SK-N-SH (cell line): Measurements from ENCODE around the gene SEMA4B. TPM values are rescaled to one million over a fixed set of nuclear protein-coding genes. Genes with fewer than 3 reads are reported as not detected.

Source experiments
- CTCF ChIA-PET: fragments of 300-600, 350-600 bp; formaldehyde crosslinking; extraction: SDS; loops from one replicate; lab custom pipeline; 2021; lab: Yijun Ruan, JAX
- POLR2A ChIA-PET: fragments of 350-600 bp; sonication (Branson Sonifier 250); formaldehyde crosslinking; extraction: SDS; loops from one replicate; lab custom pipeline; 2020; ENCODE audit warnings: antibody characterized with exemption, inconsistent platforms; lab: Yijun Ruan, JAX
- DNase-seq: peaks from one replicate; pipeline ENCODE4 v3.0.0; 2012
- H2AFZ ChIP-seq: fragments of 200-600 bp; sonication (generic); 2 replicates; pipeline ENCODE4 v1.8.1; 2016; ENCODE audit warnings: antibody characterized with exemption, mild to moderate bottlenecking, low read depth
- H3F3A ChIP-seq: fragments of 200-600 bp; sonication (generic); replicated peaks from 2 replicates; pipeline ENCODE3; 2016; ENCODE audit warnings: antibody characterized with exemption, mild to moderate bottlenecking; ENCODE audit not compliant: insufficient read depth
- H3K27ac ChIP-seq, 2 experiments: fragments of 200-500 bp in 1 of 2; fragments of 200-600 bp in 1 of 2; sonication (Bioruptor generic) in 1 of 2; sonication (generic), shearing (Covaris generic) in 1 of 2; 2 replicates each; pipeline versions ENCODE4 v1.5.1 to v1.6.1; 2014 to 2016; ENCODE audit warnings: low read depth in 2 of 2, inconsistent platforms in 1 of 2, low read length in 1 of 2, mild to moderate bottlenecking in 1 of 2, mixed read lengths in 1 of 2
- H3K27me3 ChIP-seq: fragments of 200-600 bp; sonication (generic), shearing (Covaris generic); 2 replicates; pipeline ENCODE4 v1.6.1; 2016; ENCODE audit warnings: mixed run types; ENCODE audit not compliant: insufficient read depth
- H3K36me3 ChIP-seq, 2 experiments: fragments of 200-500 bp in 1 of 2; fragments of 200-600 bp in 1 of 2; sonication (Bioruptor generic) in 1 of 2; sonication (generic) in 1 of 2; replicated peaks in 1 of 2; 2 replicates each; pipeline versions ENCODE3 to v1.5.1; 2014 to 2016; ENCODE audit warnings: low read length in 1 of 2, mild to moderate bottlenecking in 1 of 2; ENCODE audit not compliant: insufficient read depth in 2 of 2, control insufficient read depth in 1 of 2
- H3K4me1 ChIP-seq, 2 experiments: fragments of 200-500 bp in 1 of 2; fragments of 200-600 bp in 1 of 2; sonication (Bioruptor generic) in 1 of 2; sonication (generic), shearing (Covaris generic) in 1 of 2; 2 replicates each; pipeline versions ENCODE4 v1.5.1 to v1.6.1; 2014 to 2016; ENCODE audit warnings: low read depth in 1 of 2, low read length in 1 of 2, mixed run types in 1 of 2; ENCODE audit not compliant: insufficient read depth in 2 of 2, control insufficient read depth in 1 of 2
- H3K4me2 ChIP-seq: fragments of 200-600 bp; sonication (generic), shearing (Covaris generic); 2 replicates; pipeline ENCODE4 v1.6.1; 2017; ENCODE audit warnings: mixed run types
- H3K4me3 ChIP-seq, 2 experiments: fragments of 200-500 bp in 1 of 2; fragments of 200-600 bp in 1 of 2; sonication (Bioruptor generic) in 1 of 2; sonication (generic), shearing (Covaris generic) in 1 of 2; 2 replicates each; pipeline versions ENCODE4 v1.5.1 to v1.8.1; 2014 to 2016; ENCODE audit warnings: low read depth in 2 of 2, inconsistent platforms in 1 of 2, low read length in 1 of 2, mild to moderate bottlenecking in 1 of 2, mixed read lengths in 1 of 2, moderate library complexity in 1 of 2
- H3K79me2 ChIP-seq: fragments of 200-600 bp; sonication (generic); 2 replicates; pipeline ENCODE4 v1.8.1; 2017; ENCODE audit warnings: mild to moderate bottlenecking; ENCODE audit not compliant: insufficient read depth
- H3K9ac ChIP-seq: fragments of 200-600 bp; sonication (generic); 2 replicates; pipeline ENCODE4 v1.6.1; 2017; ENCODE audit warnings: mixed run types
- H3K9me2 ChIP-seq: fragments of 200-600 bp; sonication (generic); 2 replicates; pipeline ENCODE4 v1.6.1; 2017; ENCODE audit warnings: mixed run types
- H3K9me3 ChIP-seq: fragments of 200-600 bp; sonication (generic); 2 replicates; pipeline ENCODE4 v1.6.1; 2017; ENCODE audit warnings: mixed run types, mild to moderate bottlenecking, moderate library complexity
- H4K20me1 ChIP-seq: fragments of 200-600 bp; sonication (generic); 2 replicates; pipeline ENCODE4 v1.6.1; 2017; ENCODE audit warnings: mild to moderate bottlenecking, mixed run types; ENCODE audit not compliant: insufficient read depth
- EP300 ChIP-seq, 2 experiments: IDR thresholded peaks; 2 replicates each; pipeline versions ENCODE4 v1.4.0 to v1.6.1; 2012; ENCODE audit warnings: borderline replicate concordance in 1 of 2, low read depth in 1 of 2, low read length in 1 of 2
- EZH2phosphoT487 ChIP-seq: fragments of 200-600 bp; sonication (generic); IDR thresholded peaks from 2 replicates; pipeline ENCODE4 v1.6.1; 2017; ENCODE audit warnings: low read depth, mixed run types, mild to moderate bottlenecking, antibody characterized with exemption, moderate library complexity, borderline replicate concordance
- FOXJ3 ChIP-seq: sonication (generic); formaldehyde crosslinking; IDR thresholded peaks from 2 replicates; pipeline ENCODE4 v1.5.1; 2020; ENCODE audit warnings: mild to moderate bottlenecking, missing genetic modification reagents
- FOXM1 ChIP-seq: IDR thresholded peaks from 2 replicates; pipeline ENCODE4 v1.4.0; 2012; ENCODE audit warnings: low read depth, mild to moderate bottlenecking
- GATA2 ChIP-seq: sonication (generic); formaldehyde crosslinking; IDR thresholded peaks from 2 replicates; pipeline ENCODE4 v1.5.0; 2020; ENCODE audit warnings: mild to moderate bottlenecking, missing genetic modification reagents
- MXI1 ChIP-seq: IDR thresholded peaks from 2 replicates; pipeline ENCODE4 v1.6.1; 2012; ENCODE audit warnings: mild to moderate bottlenecking, low read depth, low read length, improper control_type of control experiment
- NRF1 ChIP-seq: IDR thresholded peaks from 2 replicates; pipeline ENCODE4 v1.6.1; 2012; ENCODE audit warnings: low read depth, mild to moderate bottlenecking, low read length
- RAD21 ChIP-seq: IDR thresholded peaks from 2 replicates; pipeline ENCODE4 v1.6.1; 2012; ENCODE audit warnings: mild to moderate bottlenecking, low read length
- RCOR1 ChIP-seq: fragments of 150-350 bp; IDR thresholded peaks from 2 replicates; pipeline ENCODE4 v1.6.1; 2017; ENCODE audit warnings: antibody characterized with exemption, low read length
- REST ChIP-seq: IDR thresholded peaks from 2 replicates; pipeline ENCODE4 v1.6.1; 2012; ENCODE audit warnings: mild to moderate bottlenecking, low read depth, low read length, moderate library complexity
- RFX5 ChIP-seq: IDR thresholded peaks from 2 replicates; pipeline ENCODE4 v1.6.1; 2012; ENCODE audit warnings: mild to moderate bottlenecking, improper control_type of control experiment, low read length
- RXRA ChIP-seq: IDR thresholded peaks from 2 replicates; pipeline ENCODE4 v1.4.0; 2012; ENCODE audit warnings: low read depth, mild to moderate bottlenecking, borderline replicate concordance
- SIN3A ChIP-seq: IDR thresholded peaks from 2 replicates; pipeline ENCODE4 v1.6.1; 2012; ENCODE audit warnings: low read depth, mild to moderate bottlenecking, low read length, moderate library complexity, borderline replicate concordance
- SMC3 ChIP-seq: IDR thresholded peaks from 2 replicates; pipeline ENCODE4 v1.6.1; 2012; ENCODE audit warnings: low read depth, low read length, improper control_type of control experiment
- TAF1 ChIP-seq: IDR thresholded peaks from 2 replicates; pipeline ENCODE4 v1.6.1; 2012; ENCODE audit warnings: low read depth, mild to moderate bottlenecking, low read length, moderate library complexity, borderline replicate concordance
- TCF12 ChIP-seq: IDR thresholded peaks from 2 replicates; pipeline ENCODE4 v1.4.0; 2012
- WGBS: methylation state at CpG from one replicate; pipeline ENCODE4 v1.1.6; 2017; ENCODE audit warnings: low lambda C conversion rate; 5-methylcytosine and 5-hydroxymethylcytosine counted together
- polyA plus RNA-seq, 3 experiments: library from polyadenylated mRNA; depleted of rRNA; stranded (reverse); fragments of >200 nt; gene quantifications; 2 replicates each; pipeline ENCODE4 v1.2.3, GENCODE V29; 2012
- TF ChIP-seq, protein P1 (sequence below): fragments of 150-350 bp; IDR thresholded peaks from 2 replicates; pipeline ENCODE4 v1.6.1; 2016; ENCODE audit warnings: mild to moderate bottlenecking, low read depth, low read length

The SEMA4B gene
- polyA plus RNA-seq, 1 of the 3 experiments (the other 2 are of a cell fraction): 38.9 TPM

DNA sequence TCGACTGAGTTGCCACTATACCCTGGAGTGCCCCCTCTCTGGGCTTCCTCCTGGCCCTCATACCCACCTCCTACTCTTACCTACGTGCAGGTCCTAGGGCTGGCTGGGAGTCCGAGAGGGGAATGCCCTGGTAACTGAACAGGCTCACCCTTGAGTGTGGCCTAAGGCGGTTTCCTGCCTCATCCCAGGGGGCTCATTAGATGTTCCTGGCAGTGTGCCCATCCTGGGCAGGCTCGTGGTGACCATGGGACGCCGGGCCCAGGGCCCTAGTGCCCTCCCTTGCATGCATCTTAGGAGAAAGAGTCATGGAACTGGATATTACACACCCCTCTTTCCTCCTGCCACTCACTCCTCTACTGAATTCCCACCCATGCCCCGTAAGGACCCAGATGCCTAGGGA, 2.8 kb downstream of the SEMA4B start:
- CTCF ChIA-PET: interaction anchor here (1.0 to 9.0 kb wide), 4 partner anchors 12 to 60 kb away, joined by 3 to 74 read pairs (median 19); partner anchors contain the start of gene CIB1
- no peak overlapping the region for H3K4me2 ChIP-seq
- H3K9me2 ChIP-seq: no peaks in the 10 kb centered on the region
- peaks cover 5% of the 10 kb centered on the region for H3F3A ChIP-seq
- no peaks in the 10 kb centered on the region for H3K27me3 ChIP-seq
- peaks cover under 1 to 11% of the 10 kb centered on the region in 2 experiments for H3K36me3 ChIP-seq
- peaks cover 49% of the 10 kb centered on the region for H3K79me2 ChIP-seq
- H3K9me3 ChIP-seq: no peaks in the 10 kb centered on the region
- peaks cover 3 to 50% of the 10 kb centered on the region in 2 experiments; a peak in 2 of 4 replicates for H3K4me1 ChIP-seq
- WGBS: 77% methylated on average over 4 of the region's 8 CpGs
- no peak overlapping the region for H3K4me3 ChIP-seq
- H3K9ac ChIP-seq: no peak overlapping the region
- H3K27ac ChIP-seq: no peak overlapping the region; a peak in 1 of 4 replicates
- POLR2A ChIA-PET: interaction anchor here (4.2 kb wide), 1 partner anchor 12 kb away, joined by 35 read pairs; no protein-coding TSS in a partner anchor
- no peak overlapping the region for H2AFZ ChIP-seq
- TF ChIP-seq SIN3A (no peak), FOXJ3 (CRISPR knock-in tag) (no peak), MXI1 (no peak), FOXM1 (no peak), TCF12 (no peak), REST (no peak), NRF1 (no peak), RAD21 (no peak), RFX5 (no peak), EP300 (IDR thresholded peaks at IDR 0.05; ENCODE audit: borderline replicate concordance in 1 of 2, low read depth in 1 of 2, low read length in 1 of 2) (no peak), RCOR1 (no peak), EZH2phosphoT487 (no peak), RXRA (no peak), GATA2 (CRISPR knock-in tag) (no peak), SMC3 (no peak), TAF1 (no peak)
- TF ChIP-seq, protein P1, sequence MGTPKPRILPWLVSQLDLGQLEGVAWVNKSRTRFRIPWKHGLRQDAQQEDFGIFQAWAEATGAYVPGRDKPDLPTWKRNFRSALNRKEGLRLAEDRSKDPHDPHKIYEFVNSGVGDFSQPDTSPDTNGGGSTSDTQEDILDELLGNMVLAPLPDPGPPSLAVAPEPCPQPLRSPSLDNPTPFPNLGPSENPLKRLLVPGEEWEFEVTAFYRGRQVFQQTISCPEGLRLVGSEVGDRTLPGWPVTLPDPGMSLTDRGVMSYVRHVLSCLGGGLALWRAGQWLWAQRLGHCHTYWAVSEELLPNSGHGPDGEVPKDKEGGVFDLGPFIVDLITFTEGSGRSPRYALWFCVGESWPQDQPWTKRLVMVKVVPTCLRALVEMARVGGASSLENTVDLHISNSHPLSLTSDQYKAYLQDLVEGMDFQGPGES: no peak
- TF ChIP-seq, all 33 proteins: peak for 0
- no peak for DNase-seq
- H4K20me1 ChIP-seq: 0 out of 2 replicates have a peak, but pooled peaks cover 4% of the 10 kb centered on the region
